Daoy (cell line): ENCODE data around the gene CAMSAP1. TPM values are rescaled to one million over a fixed set of nuclear protein-coding genes. Genes with fewer than 3 reads are reported as not detected.
"Not testable (repeated sequence)": the region's sequence is repeated elsewhere in the genome, so short reads cannot be mapped to it uniquely, and the experiment has no call there.

Source experiments
- DNase-seq: peaks from one replicate; pipeline ENCODE4 v3.0.0-alpha.2; 2015; ENCODE audit warnings: low read depth
- total RNA-seq: library from RNA; depleted of rRNA; stranded (reverse); fragments of >200 nt; shearing (Covaris generic); gene quantifications from 2 replicates; pipeline ENCODE4 v1.2.3, GENCODE V29; 2014

The CAMSAP1 gene
- total RNA-seq, 1 experiment from 2014 or later: 22.7 TPM

DNA sequence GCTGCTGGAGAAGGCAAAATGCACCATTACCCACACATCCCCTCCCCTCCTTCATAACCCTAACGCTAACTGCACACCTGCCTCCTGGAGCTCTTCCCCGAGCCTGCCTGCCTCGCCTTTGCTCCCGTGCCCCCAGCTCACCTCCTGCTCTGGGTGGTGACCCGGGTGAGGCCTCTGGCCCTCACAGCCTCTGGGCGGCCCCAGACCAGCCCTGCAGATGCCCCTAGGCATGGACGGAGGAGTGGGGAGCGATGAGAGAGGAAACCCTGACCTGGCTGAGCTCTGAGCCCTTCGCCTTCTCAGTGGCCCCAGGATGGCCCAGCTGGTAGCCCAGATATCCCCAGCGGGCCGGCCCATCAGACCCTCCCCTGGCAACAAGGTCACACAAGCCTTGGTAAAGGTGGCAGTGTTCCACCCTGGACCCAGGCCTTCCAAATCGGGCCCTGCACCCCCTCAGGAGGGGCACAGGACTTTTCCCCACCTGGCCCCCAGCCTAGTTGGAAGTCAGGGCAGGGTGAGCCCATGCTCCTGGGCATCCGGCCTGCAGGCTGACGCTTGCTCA, 14.5 kb upstream of the CAMSAP1 start:
- no peak for DNase-seq

DNA sequence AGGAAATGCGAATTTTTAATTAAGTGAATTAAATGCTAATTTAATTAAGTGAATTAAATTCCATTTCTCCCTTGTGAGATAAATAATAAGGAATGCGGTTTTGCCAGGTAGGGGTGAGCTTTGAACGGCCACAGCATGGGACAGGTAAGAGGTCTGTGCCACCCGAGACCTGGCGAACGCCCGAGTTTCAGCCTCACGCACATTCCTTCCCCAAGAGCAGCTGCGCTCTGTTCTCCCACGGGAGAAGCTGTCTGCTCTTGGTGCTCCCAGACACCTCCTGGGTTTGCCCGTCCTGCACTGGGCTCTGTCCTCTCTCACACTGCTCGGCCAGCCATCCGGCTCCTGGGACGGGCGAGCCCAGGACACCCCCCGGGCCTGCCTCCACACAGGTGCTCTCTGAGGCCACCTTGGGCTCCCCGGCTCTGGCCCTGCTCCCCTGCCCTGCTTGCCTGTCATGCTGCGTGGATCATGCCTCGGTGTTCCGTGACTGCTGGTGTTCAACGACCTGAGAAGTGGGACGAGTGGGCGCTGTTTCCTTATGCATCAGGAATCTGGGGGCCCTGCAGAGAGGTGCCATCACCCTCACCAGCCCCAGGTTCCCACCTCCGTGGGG, 13.7 kb upstream of the CAMSAP1 start:
- DNase-seq: no peak

- no peak for DNase-seq
These were observed 13.0 kb upstream of the CAMSAP1 start for GRCh38 chr9:135920256-135920930.

DNA sequence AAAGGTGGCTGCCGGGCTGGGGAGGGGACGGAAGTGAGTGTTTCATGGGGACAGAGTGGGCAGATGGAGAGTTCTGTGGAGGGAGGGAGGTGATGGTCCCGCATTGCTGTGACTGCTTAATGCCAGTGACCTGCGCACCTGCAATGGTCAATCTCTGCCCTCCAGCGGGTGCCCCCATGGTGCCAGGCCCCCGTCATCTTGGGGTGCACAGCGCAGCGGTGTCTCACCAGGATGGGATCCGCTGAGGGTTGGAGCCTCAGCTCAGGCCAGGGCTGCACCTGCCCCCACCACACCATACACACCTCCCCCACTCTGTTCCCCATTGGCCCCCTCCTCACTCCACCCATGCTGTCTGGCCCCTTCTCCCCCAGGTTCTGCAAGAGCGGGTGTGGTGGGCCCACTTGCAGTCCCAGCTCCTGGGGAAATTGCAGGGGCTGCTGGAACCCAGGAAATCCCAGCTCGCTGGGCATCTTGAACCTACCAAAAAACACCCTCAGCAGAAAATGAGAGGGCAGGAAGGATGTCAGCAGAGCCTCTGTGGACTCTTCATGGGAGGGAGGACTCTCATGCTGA, 12.1 kb upstream of the CAMSAP1 start:
- no peak for DNase-seq

GRCh38 chr9:135916227-135916626, 8.9 kb upstream of the CAMSAP1 start:
- not testable (repeated sequence) for DNase-seq

- DNase-seq: no peak
These were observed 7.6 kb upstream of the CAMSAP1 start for GRCh38 chr9:135914921-135915320.

- not testable (repeated sequence) for DNase-seq
These were observed 3.9 kb upstream of the CAMSAP1 start for GRCh38 chr9:135911233-135911632.

DNA sequence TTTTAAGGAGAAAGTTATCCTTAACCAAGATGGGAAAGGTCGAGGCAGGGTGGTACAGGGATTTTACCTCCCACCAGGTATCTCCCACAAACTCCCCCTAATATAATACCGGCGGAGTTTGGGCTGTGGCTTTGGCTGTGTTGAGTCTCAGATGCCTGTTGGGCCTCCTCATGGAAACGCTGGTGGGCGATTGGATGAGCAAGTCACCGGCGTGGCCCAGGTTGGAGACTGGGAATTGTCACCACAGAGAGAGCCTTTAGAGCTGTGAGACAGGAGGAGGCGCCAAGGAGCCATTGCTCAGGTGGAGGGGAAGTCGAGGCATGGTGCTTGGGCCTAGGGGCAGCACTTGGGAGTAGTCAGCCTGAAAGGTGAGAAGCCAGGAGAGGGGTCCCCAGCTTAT, 3.4 kb upstream of the CAMSAP1 start:
- no peak for DNase-seq

DNA sequence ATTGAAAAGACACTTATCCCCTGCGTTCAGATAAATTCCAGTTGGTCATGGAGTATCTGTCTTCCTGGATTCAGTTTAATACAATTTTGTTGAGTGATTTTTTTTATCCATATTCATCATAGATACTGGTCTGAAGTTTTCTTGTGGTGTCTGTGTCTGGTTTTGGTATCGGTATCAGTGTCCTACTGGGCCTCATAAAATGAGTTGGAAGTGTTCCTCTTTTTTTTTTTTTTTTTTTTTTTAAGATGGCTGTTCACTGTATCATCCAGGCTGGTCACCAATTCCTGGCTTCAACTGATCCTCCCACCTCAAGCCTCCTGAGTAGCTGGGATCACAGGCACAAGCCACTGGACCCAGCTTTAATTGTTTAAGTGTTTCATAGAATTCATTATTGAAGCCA, 2.9 kb upstream of the CAMSAP1 start:
- DNase-seq: no peak

GRCh38 chr9:135909371-135909770, 2.0 kb upstream of the CAMSAP1 start:
- no peak for DNase-seq

DNA sequence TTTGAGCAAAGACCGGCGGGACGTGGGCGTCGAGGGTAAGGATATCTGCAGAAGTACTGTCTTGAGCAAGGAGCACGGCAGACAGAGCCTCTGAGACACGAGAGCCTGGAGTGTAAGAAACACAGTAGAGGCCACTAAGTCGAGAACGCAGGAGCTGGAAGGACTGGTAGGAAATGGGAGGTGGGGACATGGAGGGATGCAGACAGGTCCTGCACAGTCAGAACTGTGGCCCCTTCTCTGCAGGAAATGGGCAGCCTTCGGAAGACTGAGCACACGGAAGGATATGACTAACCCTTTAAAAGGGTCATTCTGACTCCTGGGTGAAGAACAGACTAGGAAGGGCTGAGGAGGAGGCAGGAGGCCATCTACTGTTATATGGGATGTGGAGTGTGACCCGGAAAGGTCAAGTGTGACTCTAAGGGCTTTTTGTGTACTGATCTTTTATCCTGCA, 1.4 kb upstream of the CAMSAP1 start:
- DNase-seq: peak; percentile 49

DNA sequence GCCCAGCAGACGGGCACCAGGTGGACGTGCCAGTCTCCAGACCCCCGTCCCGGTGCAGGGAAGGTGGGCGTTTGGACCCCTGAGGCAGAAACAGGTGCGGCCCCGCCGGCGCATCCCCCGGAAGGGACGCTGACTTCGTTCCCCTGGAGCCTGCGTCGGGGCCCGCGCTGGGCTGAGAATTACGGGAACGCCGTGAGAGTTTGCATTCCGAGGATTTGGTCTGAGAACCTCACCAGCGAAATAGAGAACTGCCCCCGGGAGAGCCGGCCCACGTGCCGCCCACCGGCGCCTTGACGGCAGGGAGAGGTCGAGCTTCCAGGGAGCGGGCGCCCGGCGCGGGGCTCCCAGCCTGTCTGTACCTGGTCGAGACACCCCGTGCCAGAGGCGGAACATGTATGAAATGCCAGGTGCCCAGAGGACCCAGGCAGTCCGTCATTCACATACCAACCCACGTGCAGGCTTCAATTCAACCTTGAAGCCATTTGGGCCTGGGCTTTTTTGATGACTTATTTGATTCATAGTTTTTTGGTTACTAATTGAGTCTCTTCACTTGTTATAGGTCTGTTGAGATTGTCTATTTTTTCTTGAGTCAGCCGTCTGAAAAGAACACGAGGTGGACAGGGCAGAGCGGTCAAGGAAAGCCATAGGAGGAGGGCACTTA, 877 bp upstream of the CAMSAP1 start:
- DNase-seq: no peak

GRCh38 chr9:135907006-135907430, 328 bp downstream of the CAMSAP1 start:
- DNase-seq: peak; percentile 62

GRCh38 chr9:135906291-135907005, 898 bp downstream of the CAMSAP1 start:
- DNase-seq: peak; percentile 43

- no peak for DNase-seq
These were observed 1.7 kb downstream of the CAMSAP1 start for GRCh38 chr9:135905380-135906258.

- no peak for DNase-seq
These were observed 3.4 kb downstream of the CAMSAP1 start for GRCh38 chr9:135903786-135904520.

DNA sequence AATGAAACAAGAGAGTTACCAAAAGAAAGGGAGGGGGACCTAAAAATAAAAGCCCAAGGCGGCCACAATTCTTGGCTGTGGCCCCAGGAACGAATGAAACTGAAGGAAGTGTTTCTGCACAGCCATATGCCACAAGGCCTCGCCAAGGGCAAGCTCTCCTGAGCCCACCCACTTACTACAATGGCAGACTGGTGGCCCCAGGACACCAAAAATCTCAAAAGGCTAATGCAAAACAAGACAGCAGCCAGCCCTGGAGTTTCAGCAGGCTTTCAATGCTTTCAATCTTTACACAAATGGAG, 4.0 kb downstream of the CAMSAP1 start:
- DNase-seq: no peak

GRCh38 chr9:135902655-135903357, 4.5 kb downstream of the CAMSAP1 start:
- no peak for DNase-seq

- DNase-seq: no peak
These were observed 5.5 kb downstream of the CAMSAP1 start for GRCh38 chr9:135901826-135902225.
